Natural killer cell (primary cell): ENCODE measurements around the gene SNED1. TPM values are rescaled to one million over a fixed set of nuclear protein-coding genes. Genes with fewer than 3 reads are reported as not detected.
A peak's percentile ranks its signal among the peaks of the same experiment; 100 is the strongest.

ENCODE experiments used
- ATAC-seq, 3 donors: fragments of 150-1000 bp in 2 of 3; fragments of 200-7000 bp in 1 of 3; cut with Tn5 transposase; 1 replicate in 1 of 3; 2 replicates in 2 of 3; pipeline ENCODE4 v1.10.0; 2021; ENCODE audit warnings: mild to moderate bottlenecking in 2 of 3, moderate library complexity in 2 of 3
- DNase-seq, 2 donors: peaks; one replicate each; pipeline versions ENCODE4 v3.0.0 to v3.0.0-alpha.2; 2013 to 2021; ENCODE audit warnings: mixed read lengths in 1 of 2
- H3K27ac ChIP-seq: one replicate; pipeline ENCODE4 v1.5.1; 2013; ENCODE audit warnings: mild to moderate bottlenecking, low read length
- H3K27me3 ChIP-seq: one replicate; pipeline ENCODE4 v1.6.1; 2013; ENCODE audit warnings: low read length; ENCODE audit not compliant: control insufficient read depth, insufficient read depth
- H3K36me3 ChIP-seq: one replicate; pipeline ENCODE4 v1.6.1; 2013; ENCODE audit warnings: low read length; ENCODE audit not compliant: control insufficient read depth, insufficient read depth
- H3K4me1 ChIP-seq: one replicate; pipeline ENCODE4 v1.6.1; 2013; ENCODE audit warnings: low read length; ENCODE audit not compliant: control insufficient read depth, insufficient read depth
- H3K4me3 ChIP-seq: one replicate; pipeline ENCODE4 v1.5.1; 2013; ENCODE audit warnings: low read length
- H3K9me3 ChIP-seq: one replicate; pipeline ENCODE4 v1.6.1; 2013; ENCODE audit warnings: low read length; ENCODE audit not compliant: control insufficient read depth, insufficient read depth
- H3K27ac Mint-ChIP-seq, 2 donors: one replicate each; pipeline ENCODE4 v1.8.0; 2022; ENCODE audit warnings: mild to moderate bottlenecking in 2 of 2, mixed read lengths in 2 of 2, moderate library complexity in 1 of 2
- H3K27me3 Mint-ChIP-seq, 2 donors: one replicate each; pipeline ENCODE4 v1.8.0; 2022; ENCODE audit warnings: low read depth in 2 of 2, mixed read lengths in 2 of 2
- H3K36me3 Mint-ChIP-seq: one replicate; pipeline ENCODE4 v1.8.0; 2022; ENCODE audit warnings: mixed read lengths
- H3K4me1 Mint-ChIP-seq, 2 donors: one replicate each; pipeline ENCODE4 v1.8.0; 2022; ENCODE audit warnings: mixed read lengths in 2 of 2
- H3K4me3 Mint-ChIP-seq: one replicate; pipeline ENCODE4 v1.8.0; 2022; ENCODE audit warnings: mild to moderate bottlenecking, moderate library complexity, mixed read lengths
- H3K9me3 Mint-ChIP-seq, 2 donors: one replicate each; pipeline ENCODE4 v1.8.0; 2022; ENCODE audit warnings: mixed read lengths in 2 of 2
- CTCF ChIP-seq: fragments of 200-600 bp; IDR thresholded peaks from one replicate; pipeline ENCODE4 v1.8.0; 2022; ENCODE audit warnings: antibody characterized with exemption
- WGBS: methylation state at CpG from one replicate; pipeline ENCODE4 v1.1.7; 2013; ENCODE audit warnings: missing lambda C conversion rate; ENCODE audit not compliant: insufficient coverage; 5-methylcytosine and 5-hydroxymethylcytosine counted together
- intact Hi-C: fragments of 100-400 bp; cut with micrococcal nuclease; formaldehyde crosslinking; loops from one replicate; pipeline ENCODE4 v1.14.2; 2022
- total RNA-seq, 4 donors: library from RNA; stranded (reverse); fragments of 120-200 nt in 1 of 4; gene quantifications; one replicate each; pipeline versions ENCODE4 v1.2.3 to v1.2.4, GENCODE V29; 2013 to 2022

Gene SNED1
- total RNA-seq, 3 donors from 2014 or later (not counting 1 experiment from before 2014, with no cell fraction given), result 0.97 to 4.9 (median 2.5) TPM

DNA sequence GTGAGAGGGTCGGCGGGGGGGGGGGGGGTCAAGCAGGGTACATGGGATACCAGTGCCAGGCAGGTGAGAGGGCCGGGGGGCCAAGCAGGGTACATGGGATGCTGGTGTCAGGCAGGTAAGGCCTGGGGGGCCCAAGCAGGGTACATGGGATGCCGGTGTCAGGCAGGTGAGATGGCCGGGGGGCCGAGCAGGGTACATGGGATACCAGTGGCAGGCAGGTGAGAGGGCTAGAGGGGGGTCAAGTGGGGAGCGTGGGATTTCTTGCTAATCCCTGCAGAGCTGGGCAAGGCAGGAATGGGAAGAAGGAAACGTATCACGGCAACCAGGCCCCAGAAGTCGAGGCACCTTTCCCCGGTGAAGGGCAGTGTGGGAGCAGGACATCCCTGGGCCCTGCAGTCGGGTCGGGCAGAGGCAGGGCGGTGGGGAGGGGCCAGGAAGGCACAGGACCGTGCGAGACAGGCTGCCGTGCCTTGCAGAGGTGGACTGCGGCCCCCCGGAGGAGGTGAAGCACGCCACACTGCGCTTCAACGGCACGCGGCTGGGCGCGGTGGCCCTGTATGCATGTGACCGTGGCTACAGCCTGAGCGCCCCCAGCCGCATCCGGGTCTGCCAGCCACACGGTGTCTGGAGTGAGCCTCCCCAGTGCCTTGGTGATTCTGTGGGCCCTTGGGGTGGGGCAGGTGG, 54.4 kb downstream of the SNED1 start:
- ATAC-seq, result peak in 1 of 3 donors; percentile 28
- no peaks in the 10 kb centered on the region for H3K27me3 ChIP-seq
- no peak overlapping the region for H3K27ac ChIP-seq
- Mint-ChIP-seq H3K9me3 (no peaks in the 10 kb centered on the region), H3K27me3 (no peaks in the 10 kb centered on the region), H3K4me1 (no peaks in the 10 kb centered on the region), H3K27ac (no peak overlapping the region), H3K36me3 (no peaks in the 10 kb centered on the region), H3K4me3 (no peak overlapping the region)
- H3K9me3 ChIP-seq, result no peaks in the 10 kb centered on the region
- DNase-seq, result no peak
- 95% methylated on average over 30 of the region's 31 CpGs for WGBS
- no peak for TF ChIP-seq CTCF
- H3K4me1 ChIP-seq, result no peaks in the 10 kb centered on the region
- no peak overlapping the region for H3K4me3 ChIP-seq
- intact Hi-C loops, result no loop called here
- H3K36me3 ChIP-seq, result no peaks in the 10 kb centered on the region

- ATAC-seq, result no peak
- no peaks in the 10 kb centered on the region for H3K4me1 Mint-ChIP-seq
- H3K4me3 ChIP-seq, result no peak overlapping the region
- TF ChIP-seq CTCF, result no peak
- H3K4me3 Mint-ChIP-seq, result no peak overlapping the region
- no peak for DNase-seq
- H3K27ac ChIP-seq, result no peak overlapping the region
- no peaks in the 10 kb centered on the region for H3K36me3 Mint-ChIP-seq
- no peaks in the 10 kb centered on the region for H3K4me1 ChIP-seq
- no peaks in the 10 kb centered on the region for H3K9me3 ChIP-seq
- H3K9me3 Mint-ChIP-seq, result no peaks in the 10 kb centered on the region
- intact Hi-C loops, result no loop called here
- H3K36me3 ChIP-seq, result no peaks in the 10 kb centered on the region
- H3K27me3 Mint-ChIP-seq, result no peaks in the 10 kb centered on the region
- no peaks in the 10 kb centered on the region for H3K27me3 ChIP-seq
- 96% methylated on average over 8 of the region's 8 CpGs for WGBS
- no peak overlapping the region for H3K27ac Mint-ChIP-seq
Measured at GRCh38 chr2:241053576-241054251, 55.3 kb downstream of the SNED1 start.

GRCh38 chr2:241061275-241061674, 62.9 kb downstream of the SNED1 start:
- H3K27ac ChIP-seq, result no peak overlapping the region
- ATAC-seq, result no peak
- no peaks in the 10 kb centered on the region for H3K36me3 Mint-ChIP-seq
- no peaks in the 10 kb centered on the region for H3K27me3 ChIP-seq
- H3K27me3 Mint-ChIP-seq, result no peaks in the 10 kb centered on the region
- no peak for DNase-seq
- H3K4me3 ChIP-seq, result no peak overlapping the region
- H3K36me3 ChIP-seq, result no peaks in the 10 kb centered on the region
- peaks cover 6% of the 10 kb centered on the region for H3K4me1 ChIP-seq
- no peak overlapping the region for H3K4me3 Mint-ChIP-seq
- H3K9me3 ChIP-seq, result no peaks in the 10 kb centered on the region
- H3K4me1 Mint-ChIP-seq, result peaks cover 0 to 4% of the 10 kb centered on the region in 2 donors
- intact Hi-C loops, result no loop called here
- no peak for TF ChIP-seq CTCF
- no peak overlapping the region for H3K27ac Mint-ChIP-seq
- WGBS, result 93% methylated on average over 6 of the region's 6 CpGs
- H3K9me3 Mint-ChIP-seq, result no peaks in the 10 kb centered on the region
